Hematopoietic multipotent progenitor cell (in vitro differentiated cells): ENCODE measurements around the gene OR8H2. TPM values are rescaled to one million over a fixed set of nuclear protein-coding genes. Genes with fewer than 3 reads are reported as not detected.
"Not testable (repeated sequence)": the region's sequence is repeated elsewhere in the genome, so short reads cannot be mapped to it uniquely, and the experiment has no call there.

ENCODE experiments used
- DNase-seq, 3 donors: peaks; one replicate each; pipeline ENCODE4 v3.0.0-alpha.2; 2011 to 2015; ENCODE audit warnings: low read depth in 2 of 3, low spot score in 2 of 3
- small RNA-seq: library from RNA; depleted of rRNA; stranded (forward); fragments of <200 nt; gene quantifications from one replicate; pipeline ENCODE3, GENCODE V24; 2012
- total RNA-seq: library from RNA; depleted of rRNA; stranded (reverse); fragments of >200 nt; gene quantifications from one replicate; pipeline ENCODE4 v1.2.3, GENCODE V29; 2012

The OR8H2 gene
- total RNA-seq: under 0.01 TPM

GRCh38 chr11:56103210-56103737 is at the start of gene OR8H2:
Gene OR8H2 (plus strand): TSS chr11:56103687. CDS start chr11:56105043, 1,356 bp downstream.
- DNase-seq: no peak

- DNase-seq: not testable (repeated sequence)
These were observed 47.1 kb upstream of the OR8H2 start for GRCh38 chr11:56056366-56056765.

- not testable (repeated sequence) for DNase-seq
These were observed 45.7 kb upstream of the OR8H2 start for GRCh38 chr11:56057661-56058237.

- not testable (repeated sequence) for DNase-seq
These were observed 45.2 kb upstream of the OR8H2 start for GRCh38 chr11:56058260-56058780.

- DNase-seq: no peak
These were observed 36.5 kb upstream of the OR8H2 start for GRCh38 chr11:56066980-56067379.

GRCh38 chr11:56089697-56090096 is 13.8 kb upstream of the OR8H2 start:
- no peak for DNase-seq

GRCh38 chr11:56093008-56093407 is 10.5 kb upstream of the OR8H2 start, which contains the start of gene OR8I2:
Gene OR8I2 (plus strand): TSS chr11:56093308. CDS start chr11:56093308, 0 bp downstream.
- no peak for DNase-seq

- no peak for DNase-seq
These were observed 18.6 kb downstream of the OR8H2 start, which contains the start of gene OR8H3 for GRCh38 chr11:56122073-56122472. Gene OR8H3 (plus strand): TSS chr11:56122373. CDS start chr11:56122373, 0 bp downstream.

- no peak for DNase-seq
These were observed 36.7 kb downstream of the OR8H2 start, which contains the start of gene OR8J3 for GRCh38 chr11:56140151-56140661. Gene OR8J3 (minus strand): TSS chr11:56140201. CDS start chr11:56137718, 2,483 bp downstream.

- DNase-seq: not testable (repeated sequence)
These were observed 40.2 kb downstream of the OR8H2 start for GRCh38 chr11:56143681-56144080.

- DNase-seq: no peak
These were observed 47.9 kb downstream of the OR8H2 start for GRCh38 chr11:56151376-56151775.

GRCh38 chr11:56152333-56152732 is 48.8 kb downstream of the OR8H2 start:
- no peak for DNase-seq

Small RNAs within 50 kb of the gene (small RNA-seq; reads per million reads assigned to genes)
- not detected for gene OR8I4P

Other genes with a start within 250 kb of the OR8H2 start
- gene TRIM51, start 220.4 kb upstream of the OR8H2 start, total RNA-seq: not detected
- not detected for gene OR5W2, start 189.1 kb upstream of the OR8H2 start, total RNA-seq
- not detected for gene OR5I1, start 167.3 kb upstream of the OR8H2 start, total RNA-seq
- not detected for gene OR10AG1, start 133.7 kb upstream of the OR8H2 start, total RNA-seq
- not detected for gene OR5F1, start 109.1 kb upstream of the OR8H2 start, total RNA-seq
- not detected for gene OR5AS1, start 76.0 kb upstream of the OR8H2 start, total RNA-seq
- not detected for gene OR8I2, start 10.4 kb upstream of the OR8H2 start, total RNA-seq
- gene OR8H3, start 18.7 kb downstream of the OR8H2 start, total RNA-seq: not detected
- under 0.01 TPM for gene OR8J3, start 36.5 kb downstream of the OR8H2 start, total RNA-seq
- gene OR8K5, start 56.6 kb downstream of the OR8H2 start, total RNA-seq: not detected
- not detected for gene OR5J2, start 72.9 kb downstream of the OR8H2 start, total RNA-seq
- not detected for gene OR5T2, start 130.6 kb downstream of the OR8H2 start, total RNA-seq
- not detected for gene OR5T3, start 148.6 kb downstream of the OR8H2 start, total RNA-seq
- not detected for gene OR5T1, start 170.5 kb downstream of the OR8H2 start, total RNA-seq
- not detected for gene OR8H1, start 188.6 kb downstream of the OR8H2 start, total RNA-seq
- not detected for gene OR8K3, start 211.5 kb downstream of the OR8H2 start, total RNA-seq
- not detected for gene OR8K1, start 242.4 kb downstream of the OR8H2 start, total RNA-seq